Vagina (tissue), 2 donors: ENCODE measurements around the gene EPS15.

Experiments used
- POLR2AphosphoS5 ChIP-seq, 2 donors: sonication (generic); formaldehyde crosslinking; IDR thresholded peaks; one replicate each; pipeline ENCODE4 v1.9.0; 2017; ENCODE audit warnings: antibody characterized with exemption in 2 of 2, mild to moderate bottlenecking in 2 of 2, low read depth in 1 of 2; ENCODE audit not compliant: insufficient read depth in 1 of 2
- TF ChIP-seq, protein P1 (sequence below), 3 experiments: fragments of 450-650 bp in 2 of 3; fragments of 200-600 bp in 1 of 3; sonication (generic) in 1 of 3; IDR thresholded peaks; one replicate each; pipeline ENCODE4 v1.5.1; 2017 to 2019; ENCODE audit warnings: antibody characterized with exemption in 3 of 3, mild to moderate bottlenecking in 2 of 3, moderate library complexity in 2 of 3

GRCh38 chr1:51512606-51513005 lies 6.5 kb downstream of the EPS15 start:
- TF ChIP-seq, protein P1, sequence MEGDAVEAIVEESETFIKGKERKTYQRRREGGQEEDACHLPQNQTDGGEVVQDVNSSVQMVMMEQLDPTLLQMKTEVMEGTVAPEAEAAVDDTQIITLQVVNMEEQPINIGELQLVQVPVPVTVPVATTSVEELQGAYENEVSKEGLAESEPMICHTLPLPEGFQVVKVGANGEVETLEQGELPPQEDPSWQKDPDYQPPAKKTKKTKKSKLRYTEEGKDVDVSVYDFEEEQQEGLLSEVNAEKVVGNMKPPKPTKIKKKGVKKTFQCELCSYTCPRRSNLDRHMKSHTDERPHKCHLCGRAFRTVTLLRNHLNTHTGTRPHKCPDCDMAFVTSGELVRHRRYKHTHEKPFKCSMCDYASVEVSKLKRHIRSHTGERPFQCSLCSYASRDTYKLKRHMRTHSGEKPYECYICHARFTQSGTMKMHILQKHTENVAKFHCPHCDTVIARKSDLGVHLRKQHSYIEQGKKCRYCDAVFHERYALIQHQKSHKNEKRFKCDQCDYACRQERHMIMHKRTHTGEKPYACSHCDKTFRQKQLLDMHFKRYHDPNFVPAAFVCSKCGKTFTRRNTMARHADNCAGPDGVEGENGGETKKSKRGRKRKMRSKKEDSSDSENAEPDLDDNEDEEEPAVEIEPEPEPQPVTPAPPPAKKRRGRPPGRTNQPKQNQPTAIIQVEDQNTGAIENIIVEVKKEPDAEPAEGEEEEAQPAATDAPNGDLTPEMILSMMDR (IDR thresholded peaks at IDR 0.05) = no peak
- TF ChIP-seq POLR2AphosphoS5 (IDR thresholded peaks at IDR 0.05; ENCODE audit: insufficient read depth in 1 of 2, low read depth in 1 of 2) = no peak
